ENCODE measurements around the gene CDK15.

DNA sequence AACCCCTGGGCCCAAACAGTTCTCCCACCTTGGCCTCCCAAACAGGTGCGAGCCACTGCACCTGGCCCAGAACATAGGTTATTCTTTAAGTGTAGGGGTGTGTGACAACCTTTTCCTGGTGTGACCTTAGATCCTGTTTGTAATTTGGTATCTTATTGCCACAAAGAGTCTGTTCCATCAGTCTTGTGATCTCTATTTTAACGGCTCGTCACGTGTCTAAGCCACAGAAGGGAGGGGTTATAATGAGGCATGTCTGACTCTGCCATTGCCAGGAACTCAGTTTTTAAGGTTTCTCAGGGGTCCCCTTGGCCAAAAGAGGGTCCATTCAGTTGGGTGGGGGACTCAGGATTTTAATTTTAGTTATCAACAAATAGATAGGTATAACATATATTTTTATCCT lies 21.2 kb upstream of the CDK15 start:
- TF ChIP-seq FOXK2 (IDR thresholded peaks at IDR 0.05) (no peak), FOXA1 (IDR thresholded peaks at IDR 0.05) (no peak), FOXM1 (IDR thresholded peaks at IDR 0.05; ENCODE audit: borderline replicate concordance) (no peak), CTBP1 (IDR thresholded peaks at IDR 0.05; ENCODE audit: borderline replicate concordance) (no peak), SUZ12 (IDR thresholded peaks at IDR 0.05) (no peak), BHLHE40 (IDR thresholded peaks at IDR 0.05; ENCODE audit: borderline replicate concordance) (no peak), SP1 (IDR thresholded peaks at IDR 0.05) (no peak), HDGF (IDR thresholded peaks at IDR 0.05; ENCODE audit: borderline replicate concordance) (no peak), ELF4 (IDR thresholded peaks at IDR 0.05) (no peak), TARDBP (IDR thresholded peaks at IDR 0.05) (no peak), ARNT (IDR thresholded peaks at IDR 0.05) (no peak), LEF1 (IDR thresholded peaks at IDR 0.05; ENCODE audit: borderline replicate concordance) (no peak), NFRKB (IDR thresholded peaks at IDR 0.05) (no peak)
- TF ChIP-seq, protein P1, sequence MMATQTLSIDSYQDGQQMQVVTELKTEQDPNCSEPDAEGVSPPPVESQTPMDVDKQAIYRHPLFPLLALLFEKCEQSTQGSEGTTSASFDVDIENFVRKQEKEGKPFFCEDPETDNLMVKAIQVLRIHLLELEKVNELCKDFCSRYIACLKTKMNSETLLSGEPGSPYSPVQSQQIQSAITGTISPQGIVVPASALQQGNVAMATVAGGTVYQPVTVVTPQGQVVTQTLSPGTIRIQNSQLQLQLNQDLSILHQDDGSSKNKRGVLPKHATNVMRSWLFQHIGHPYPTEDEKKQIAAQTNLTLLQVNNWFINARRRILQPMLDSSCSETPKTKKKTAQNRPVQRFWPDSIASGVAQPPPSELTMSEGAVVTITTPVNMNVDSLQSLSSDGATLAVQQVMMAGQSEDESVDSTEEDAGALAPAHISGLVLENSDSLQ (IDR thresholded peaks at IDR 0.05) = no peak
